Renal cortical epithelial cell (primary cell): ENCODE results near the gene CSMD2. TPM values are rescaled to one million over a fixed set of nuclear protein-coding genes. Genes with fewer than 3 reads are reported as not detected.

Source experiments
- DNase-seq: peaks from one replicate; pipeline ENCODE4 v3.0.0-alpha.2; 2011; ENCODE audit warnings: low read depth
- total RNA-seq: library from RNA; depleted of rRNA; stranded (reverse); fragments of >200 nt; gene quantifications from 2 replicates; pipeline ENCODE4 v1.2.3, GENCODE V29; 2014

The CSMD2 gene
- total RNA-seq, 1 donor from 2014 or later = 0.55 TPM

DNA sequence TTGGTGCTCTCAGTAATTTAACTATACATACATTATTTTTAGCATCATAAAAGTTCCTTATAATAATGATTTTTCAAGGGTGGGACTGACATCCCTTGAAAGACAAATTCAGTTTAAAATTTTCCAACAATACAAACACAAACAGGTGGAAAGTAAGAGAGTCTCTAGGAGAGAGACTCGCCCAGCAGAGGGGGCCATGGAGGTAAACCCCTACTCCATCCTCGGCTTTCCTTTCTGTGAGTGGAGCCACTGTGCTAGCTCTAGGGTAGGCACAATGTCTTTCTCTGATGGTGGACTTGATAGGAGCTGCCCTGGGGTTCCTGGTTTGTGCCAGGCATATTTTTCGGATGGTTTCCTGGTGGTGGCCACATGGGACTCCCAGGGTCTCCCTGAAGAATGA is 8.3 kb downstream of the CSMD2 start:
- no peak for DNase-seq

DNA sequence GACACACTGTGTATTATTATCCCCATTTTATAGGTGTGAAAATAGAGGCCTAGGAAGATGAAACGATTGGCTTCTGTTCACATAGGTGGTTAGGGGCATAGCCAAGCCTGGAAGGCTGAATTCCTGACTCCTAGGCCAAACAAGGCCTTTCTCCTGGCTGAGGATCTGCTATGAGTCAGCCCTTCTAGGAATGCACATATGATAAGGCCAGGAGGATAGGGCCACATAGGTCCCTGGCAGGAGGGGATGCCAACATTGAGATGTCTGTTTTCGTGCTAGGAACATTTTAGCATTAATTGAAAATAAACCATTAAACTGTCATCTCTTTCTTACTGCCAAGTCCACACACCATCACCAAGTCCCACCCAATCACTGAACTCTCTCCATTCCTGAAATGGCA is 9.2 kb downstream of the CSMD2 start:
- DNase-seq = no peak

DNA sequence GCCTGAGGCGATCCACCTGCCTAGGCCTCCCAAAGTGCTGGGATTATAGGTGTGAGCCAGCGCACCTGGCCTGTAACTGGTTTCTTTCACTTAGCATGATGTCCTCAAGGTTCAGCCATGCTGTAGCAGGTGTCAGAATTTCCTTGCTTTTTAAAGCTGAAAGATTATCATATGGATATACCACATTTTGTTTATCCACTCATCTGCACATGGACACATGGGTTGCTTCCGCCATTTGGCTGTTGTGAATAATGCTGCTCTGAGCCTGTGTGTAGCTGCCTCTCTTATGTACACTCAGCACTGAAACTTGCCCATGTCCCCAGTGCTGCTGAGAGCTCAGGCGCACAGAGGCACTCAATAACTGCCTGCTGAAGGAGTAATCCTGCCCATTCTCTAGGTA is 11.8 kb downstream of the CSMD2 start:
- DNase-seq = no peak

DNA sequence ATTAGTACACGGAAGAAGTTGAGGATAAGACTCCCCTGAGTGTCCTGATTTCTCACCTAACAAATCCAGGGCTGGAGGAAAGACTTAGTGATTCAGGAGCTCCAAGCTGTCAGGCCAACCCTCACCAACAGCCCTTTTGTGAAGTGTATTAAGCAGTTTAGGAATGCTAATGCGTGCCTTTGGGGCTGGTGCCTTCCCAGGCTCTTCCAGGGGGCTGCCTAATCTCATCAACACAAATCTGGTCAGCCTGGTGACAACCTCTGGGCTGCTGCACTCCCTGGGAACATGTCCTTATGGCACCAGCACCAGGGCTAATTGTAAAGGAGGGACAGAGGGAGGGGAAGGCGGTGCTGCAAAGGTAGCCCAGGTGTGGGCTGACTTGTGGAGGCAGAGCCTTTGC is 15.5 kb downstream of the CSMD2 start:
- no peak for DNase-seq

DNA sequence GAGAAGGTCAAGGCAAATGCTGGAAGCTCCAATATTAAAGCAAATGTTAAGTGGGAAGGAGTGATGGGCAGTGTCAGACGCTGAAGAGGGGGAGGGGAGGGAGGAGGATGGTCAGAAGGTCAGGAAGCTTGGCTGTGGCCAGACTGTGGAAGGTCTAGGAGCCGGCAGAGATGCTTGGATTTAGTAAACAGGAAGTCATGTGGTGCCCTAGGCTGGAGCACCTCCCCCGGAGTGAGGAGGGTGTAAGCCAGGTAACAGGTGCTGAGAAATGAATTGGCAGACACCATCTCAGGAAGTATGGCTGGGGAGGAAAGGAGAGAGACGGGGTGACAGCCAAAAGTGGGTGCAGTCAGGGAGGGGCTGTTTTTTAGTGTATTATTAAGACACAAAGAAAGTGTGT is 17.7 kb downstream of the CSMD2 start:
- no peak for DNase-seq

DNA sequence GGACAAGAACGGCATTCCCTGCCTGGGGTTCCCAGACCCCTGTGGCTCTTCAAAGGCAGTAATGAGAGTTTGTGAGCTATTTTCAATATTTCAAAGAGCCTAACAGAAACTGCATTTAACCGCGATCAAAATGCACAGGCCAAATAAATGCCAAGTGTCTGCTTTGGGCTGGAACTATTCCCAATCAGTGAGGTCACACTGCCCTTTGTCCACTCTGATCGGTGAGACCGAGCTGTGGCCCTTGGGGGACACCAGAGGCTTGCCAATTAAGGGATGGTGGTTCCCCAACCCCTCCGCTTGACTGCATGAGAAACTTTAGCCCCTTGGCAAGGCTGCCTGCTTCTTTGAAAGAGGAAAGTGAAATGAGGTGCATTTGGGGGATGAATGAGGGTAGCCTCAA is 20.3 kb downstream of the CSMD2 start:
- DNase-seq = no peak

DNA sequence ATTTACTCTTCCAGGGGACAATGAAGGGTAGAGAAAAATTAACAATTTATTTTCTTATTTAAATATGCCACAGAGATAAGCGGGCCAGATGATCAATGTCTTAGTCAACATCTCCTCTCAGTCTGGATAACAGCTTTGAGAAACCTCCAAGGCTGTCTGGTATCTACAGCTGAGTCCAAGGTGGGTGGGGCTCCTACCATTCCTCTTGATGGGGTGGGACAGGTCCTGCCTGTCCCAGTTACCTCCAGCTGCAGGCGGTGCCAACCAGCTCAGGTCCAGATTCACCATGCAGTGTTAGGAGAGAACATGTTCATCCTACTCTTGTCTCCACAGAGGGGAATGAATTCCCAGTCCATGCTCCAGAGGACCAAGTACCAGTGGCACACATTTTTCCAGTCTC is 21.1 kb downstream of the CSMD2 start:
- no peak for DNase-seq

DNA sequence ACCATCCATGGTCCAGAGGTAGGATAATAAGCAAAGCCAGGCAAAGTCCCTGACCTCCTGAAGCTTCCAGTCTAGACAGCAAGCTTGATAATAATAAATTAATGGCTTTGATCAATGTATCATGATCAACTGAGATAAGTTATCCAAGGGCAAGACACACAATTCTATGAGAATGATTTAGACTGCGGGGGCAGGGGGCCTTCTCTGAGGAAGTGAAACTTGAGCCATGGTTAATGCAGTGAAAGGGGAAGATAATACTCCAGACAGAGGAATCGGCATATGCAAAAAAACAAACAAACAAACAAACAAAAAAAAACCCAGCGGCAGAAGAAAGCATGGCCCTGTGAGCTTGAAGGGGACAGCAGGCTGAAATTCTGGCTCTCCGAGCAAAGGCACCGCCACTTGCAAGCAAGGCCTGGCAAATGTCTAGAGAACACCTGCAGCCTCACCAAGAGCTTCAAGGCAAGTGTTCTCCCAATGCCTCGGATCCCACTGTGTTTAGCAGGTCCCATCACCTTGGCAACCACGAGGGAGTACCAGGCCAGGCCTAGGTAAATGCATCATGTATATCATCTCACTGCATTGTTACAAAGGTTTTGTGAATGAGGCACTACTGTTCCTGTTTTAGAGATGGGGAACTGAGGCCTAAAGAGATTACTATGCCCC is 24.9 kb downstream of the CSMD2 start:
- DNase-seq = no peak

DNA sequence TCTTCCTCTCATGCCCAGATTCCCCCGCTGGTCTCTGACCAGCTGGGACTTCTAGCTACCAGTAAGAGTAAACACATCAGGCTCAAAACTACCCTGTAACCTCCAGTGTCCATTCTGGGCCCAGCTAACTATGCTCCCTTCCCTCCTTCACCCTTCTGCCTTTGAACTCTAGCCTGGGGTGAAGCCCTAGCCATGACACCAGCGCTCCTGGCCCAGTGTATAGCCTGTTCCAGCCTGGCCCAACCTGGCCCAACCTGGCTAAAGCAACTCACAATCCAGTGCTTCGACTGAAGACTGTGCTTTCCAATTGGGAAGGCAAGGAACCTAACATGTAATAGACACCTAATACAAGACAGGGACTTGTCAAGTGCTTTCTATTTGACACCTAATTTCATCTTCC is 27.6 kb downstream of the CSMD2 start:
- no peak for DNase-seq

DNA sequence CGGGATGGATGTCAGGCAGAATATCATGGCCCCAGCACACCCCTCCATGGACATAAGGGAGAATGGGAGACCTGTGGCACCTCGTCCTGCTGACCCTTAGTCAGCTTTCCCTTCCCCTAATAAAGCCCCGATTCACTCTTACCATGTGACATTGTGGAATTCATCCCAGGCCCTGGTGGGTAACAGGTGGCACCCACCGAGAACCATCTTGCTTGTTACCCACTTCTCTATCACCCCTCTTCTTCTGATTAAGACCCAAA is 32.9 kb downstream of the CSMD2 start:
- no peak for DNase-seq

DNA sequence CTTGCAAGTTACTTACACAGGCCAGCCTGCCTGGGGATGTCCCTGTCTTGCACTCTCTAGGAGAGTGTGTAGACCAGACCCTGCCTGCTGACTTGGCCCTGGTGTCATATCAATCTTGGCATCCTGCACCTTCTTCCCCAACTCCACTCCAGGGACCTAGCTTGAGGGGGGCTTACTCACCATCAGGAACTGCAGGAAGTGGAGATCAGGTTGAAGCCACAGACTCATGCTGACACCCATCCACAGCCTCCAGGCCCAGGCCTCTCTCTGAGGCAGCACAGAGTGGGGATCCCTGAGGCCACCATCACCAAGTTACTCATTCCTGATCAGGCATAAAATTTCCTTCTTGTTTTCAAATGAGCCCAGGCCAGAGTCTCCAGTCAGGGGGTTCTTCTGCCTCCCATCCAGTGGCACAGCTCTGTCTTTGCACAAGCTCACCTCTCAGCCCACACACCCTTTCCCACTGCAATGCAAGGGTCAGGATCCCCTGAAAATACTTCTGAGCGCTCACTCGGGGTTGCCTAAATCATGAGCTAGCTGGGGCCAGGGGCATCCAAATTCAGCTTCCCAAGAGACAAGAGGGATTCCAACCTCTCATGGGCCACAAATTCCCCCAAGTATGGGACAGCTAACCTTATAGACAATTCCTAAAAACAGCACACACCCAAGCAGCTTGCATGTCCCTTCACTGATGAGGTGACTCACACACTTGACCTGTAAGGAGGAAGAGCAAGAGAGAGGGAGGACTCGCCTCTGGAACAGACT is 33.5 kb downstream of the CSMD2 start:
- DNase-seq = no peak

DNA sequence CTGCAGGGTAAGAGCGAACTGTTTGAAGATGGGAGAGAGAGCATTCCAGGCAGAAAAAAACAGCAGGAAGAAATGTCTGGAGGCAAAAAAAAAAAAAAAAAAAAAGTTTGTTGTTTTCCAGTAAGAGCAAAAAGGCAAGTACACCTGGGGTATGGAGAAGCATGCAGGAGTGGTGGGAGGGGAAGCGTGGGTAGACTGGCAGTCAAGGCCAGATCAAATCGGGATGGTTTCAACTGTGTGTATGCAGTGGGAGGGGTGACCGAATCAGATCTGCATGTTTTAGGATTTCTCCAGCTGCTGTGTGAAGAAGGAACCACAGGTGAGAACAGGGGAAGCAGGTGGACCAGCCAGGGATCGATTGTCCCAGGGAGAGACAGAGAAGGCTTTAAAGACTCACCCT is 34.7 kb downstream of the CSMD2 start:
- DNase-seq = no peak

DNA sequence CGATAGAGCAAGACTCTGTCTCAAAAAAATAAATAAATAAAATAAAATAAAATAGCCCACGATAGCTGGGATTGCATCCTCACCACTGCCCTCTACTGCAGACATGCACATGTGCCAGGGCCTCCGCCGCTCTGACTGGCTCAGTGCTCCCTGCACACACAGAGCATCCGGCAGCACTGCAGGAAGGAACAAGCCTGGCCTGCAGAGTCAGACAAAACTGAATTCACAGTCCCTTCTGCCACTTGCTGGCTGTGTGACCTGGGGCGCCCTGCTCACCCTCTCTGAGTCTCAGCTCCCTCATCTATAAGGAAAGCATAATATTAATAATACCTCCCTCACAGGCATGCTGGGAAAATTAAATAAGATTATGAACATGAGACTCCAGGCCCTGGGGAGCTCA is 35.4 kb downstream of the CSMD2 start:
- DNase-seq = no peak

DNA sequence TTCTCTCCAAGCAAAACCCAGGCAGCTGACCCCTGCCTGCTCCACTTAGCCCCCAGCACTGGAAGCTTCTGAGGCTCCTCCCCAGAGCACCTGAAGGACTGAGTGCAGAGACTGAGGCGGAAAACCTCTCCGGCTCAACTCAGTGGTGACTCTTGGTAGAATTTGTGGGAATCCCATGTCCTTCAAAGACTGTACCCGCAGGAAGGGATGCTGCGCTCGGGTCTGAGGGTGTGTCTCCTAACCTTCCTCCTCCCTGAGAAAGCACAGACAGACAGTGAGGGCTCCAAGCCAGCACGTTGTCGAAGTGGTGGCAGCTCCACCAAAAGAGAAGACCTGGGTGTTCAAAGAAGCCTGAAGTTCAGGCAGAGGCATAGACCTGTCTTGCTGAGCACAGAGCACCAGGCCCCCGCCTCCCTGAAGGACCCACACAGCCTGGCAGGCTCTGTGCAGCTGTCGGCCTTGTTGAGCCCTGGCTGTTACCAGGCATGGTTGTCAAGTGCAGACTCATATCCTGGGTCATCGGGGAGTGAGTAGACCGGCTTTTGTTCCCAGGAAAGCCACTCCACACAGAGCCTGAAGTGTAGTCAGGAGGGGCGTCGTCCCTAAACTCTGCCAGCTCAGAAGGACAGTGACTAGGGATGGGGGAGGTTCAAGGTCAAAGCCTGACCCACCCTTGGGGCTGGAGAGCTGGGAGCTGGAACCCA is 36.7 kb downstream of the CSMD2 start:
- DNase-seq = no peak

DNA sequence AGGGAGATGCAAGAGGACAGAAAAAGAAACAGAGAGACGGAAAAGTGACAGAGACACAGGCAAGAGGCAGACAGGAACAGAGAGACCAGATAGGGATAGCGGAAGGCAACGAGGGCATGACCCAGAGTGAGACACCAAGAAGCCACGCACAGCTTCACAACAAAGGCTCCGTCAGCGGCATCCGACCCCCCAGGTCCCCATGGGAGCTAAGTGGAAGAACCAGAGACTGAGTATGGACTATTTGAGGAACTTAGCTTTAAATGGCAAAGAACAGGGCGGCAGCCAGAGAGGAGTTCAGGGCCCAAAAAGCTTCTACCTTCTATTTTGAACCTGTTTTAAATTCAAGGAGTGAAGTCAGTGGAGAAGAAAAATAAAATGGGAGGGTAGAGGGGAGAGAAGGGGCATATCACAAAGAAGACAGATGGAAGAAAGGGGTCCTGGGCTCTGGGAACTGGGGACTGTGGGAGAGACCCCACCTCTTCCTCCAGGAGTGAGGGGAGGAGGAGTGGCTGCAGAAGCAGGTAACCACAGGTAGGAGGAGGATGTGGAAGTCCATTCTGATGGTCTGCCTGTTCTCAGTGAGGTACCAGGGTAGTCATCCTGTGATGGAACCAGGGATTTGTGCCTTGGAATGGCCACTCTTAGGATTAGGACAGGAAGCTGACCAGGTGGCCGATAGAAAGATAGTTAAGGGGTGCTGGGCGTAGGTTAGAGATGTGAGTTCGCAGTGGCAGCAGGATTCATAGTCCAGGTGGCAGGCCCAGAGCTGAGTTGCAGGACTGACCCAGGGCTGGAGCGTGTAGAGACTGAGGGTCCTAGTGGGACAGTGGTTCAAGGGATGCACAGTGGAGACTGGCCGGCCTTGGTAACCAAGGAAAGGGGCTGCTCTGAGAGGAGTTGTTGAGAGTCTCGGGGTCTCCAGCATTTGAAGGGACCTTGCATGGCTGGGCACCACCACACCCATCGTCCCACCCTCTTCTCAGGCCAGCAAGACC is 37.7 kb downstream of the CSMD2 start:
- no peak for DNase-seq

DNA sequence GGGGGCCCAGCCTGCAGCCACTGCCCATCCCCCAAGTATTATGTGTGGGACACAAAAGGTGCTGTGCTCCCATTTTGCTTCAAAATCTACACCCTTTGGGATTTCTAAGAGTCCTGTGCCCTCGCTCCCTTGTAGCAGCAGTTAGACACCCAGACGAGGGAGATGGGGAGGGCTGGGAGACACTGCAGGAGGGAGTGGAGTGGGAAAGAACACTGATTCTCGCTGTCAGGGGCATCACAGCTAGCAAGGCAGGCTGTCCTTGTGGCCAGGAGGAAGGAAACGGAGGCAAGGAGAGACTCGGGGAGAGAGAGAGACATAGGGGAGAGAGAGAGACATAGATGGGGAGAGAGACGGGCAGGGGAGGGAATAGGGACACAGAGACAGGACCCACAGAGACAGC is 38.5 kb downstream of the CSMD2 start:
- DNase-seq = no peak

DNA sequence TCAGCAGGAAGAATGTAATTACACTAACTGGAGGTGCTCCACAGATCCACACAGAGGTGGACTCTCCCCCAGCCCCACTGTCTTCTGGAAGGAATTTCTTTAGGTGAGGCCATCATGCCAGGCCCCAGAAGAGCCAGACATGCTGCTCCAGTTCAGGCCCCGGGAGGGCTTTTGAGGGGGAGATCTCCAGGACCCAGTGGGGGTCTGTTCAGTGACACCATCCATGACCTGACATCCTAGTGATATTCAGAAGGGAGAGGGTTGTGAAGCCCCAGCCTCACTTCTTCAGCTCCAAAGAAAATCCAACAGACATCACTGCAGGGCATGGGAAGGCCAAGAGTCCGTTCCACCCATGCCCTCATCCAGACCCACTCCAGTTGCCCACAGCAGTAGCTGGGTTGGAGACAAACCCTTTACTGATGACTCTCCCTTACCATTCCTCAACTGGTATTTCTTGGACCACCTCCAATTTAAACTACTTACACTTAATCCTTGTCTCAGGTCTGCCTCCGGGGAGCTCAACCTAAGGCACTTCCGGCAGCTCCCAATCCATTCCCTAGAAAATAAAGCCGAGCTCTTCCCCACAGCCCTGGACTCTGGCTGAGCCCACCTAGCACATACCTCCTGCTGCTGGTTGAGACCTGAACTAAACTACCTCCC is 39.2 kb downstream of the CSMD2 start:
- no peak for DNase-seq

DNA sequence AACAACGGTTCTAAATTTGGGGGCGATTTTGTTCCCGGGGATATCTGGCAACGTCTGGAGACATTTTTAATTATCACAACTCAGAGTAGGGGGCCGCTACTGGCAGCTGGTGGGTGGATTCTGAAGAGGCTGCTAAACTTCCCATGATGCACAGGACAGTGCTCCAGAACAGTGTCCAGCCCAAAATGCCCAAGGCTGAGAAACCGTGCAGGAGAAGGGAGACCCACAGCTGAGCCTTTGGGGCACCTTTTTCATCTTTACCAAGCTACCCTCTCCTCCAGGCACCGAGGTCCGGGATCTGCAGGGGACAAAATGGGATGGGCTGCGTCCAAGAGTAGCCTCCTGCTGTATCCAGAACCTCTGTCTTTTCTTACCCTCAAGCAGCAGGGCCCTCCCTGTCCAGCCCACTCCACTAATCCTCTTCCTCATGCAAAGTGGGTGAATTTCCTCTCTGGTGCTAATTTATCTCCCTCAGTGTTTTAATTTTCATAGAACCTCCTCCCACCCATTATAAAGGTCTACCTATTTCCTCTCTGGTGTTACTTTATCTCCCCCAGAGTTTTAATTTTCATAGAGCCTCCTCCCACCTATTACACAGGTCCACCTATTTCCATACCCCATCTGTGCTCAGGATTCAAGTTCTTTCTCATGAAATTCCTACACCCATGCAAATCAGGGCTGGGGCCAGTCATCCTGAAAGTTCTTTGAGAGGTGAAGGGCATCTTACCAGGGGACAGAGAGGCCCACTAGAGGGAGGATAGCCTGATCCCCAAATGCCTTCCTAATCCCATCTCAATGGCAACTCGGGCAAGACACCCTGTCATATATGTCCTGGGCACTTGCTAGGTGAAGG is 42.7 kb downstream of the CSMD2 start:
- DNase-seq = no peak

DNA sequence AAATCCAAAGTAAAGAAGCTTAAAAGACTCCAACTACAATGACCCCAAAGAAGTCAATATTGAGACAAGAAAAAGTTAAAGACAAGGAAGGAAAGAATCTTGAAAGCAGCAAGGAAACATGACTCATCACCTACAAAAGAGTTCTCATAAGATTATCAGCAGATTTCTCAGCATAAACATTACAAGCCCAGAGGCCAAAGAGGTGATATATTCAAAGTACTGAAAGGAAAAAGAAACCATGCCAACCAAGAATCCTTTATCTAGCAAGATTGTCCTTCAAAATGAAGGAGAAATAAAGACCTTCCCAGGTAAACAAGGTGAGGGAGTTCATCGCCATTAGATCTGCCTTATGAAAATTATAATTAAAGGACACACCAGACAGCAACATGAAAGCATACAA is 49.8 kb downstream of the CSMD2 start:
- DNase-seq = no peak

DNA sequence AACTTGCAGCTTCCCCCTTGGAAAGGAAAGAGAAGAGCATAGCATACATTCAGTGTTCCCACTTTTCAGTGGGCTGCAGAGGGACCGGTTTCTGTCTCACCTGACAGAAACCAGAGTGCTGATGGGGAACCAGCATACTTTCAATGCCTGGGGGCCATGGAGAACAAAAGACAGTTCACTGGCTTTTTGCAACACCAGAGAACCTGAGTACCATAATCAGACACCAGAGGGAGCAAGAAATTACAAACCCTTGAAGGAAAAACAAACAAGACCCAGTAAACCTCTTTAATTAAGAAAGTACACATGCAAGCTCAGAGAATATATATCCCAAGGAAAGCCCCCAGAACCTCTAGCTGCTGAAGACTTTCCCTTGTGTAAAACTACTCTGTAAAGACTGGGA is 51.1 kb downstream of the CSMD2 start:
- peak; percentile 35 for DNase-seq

DNA sequence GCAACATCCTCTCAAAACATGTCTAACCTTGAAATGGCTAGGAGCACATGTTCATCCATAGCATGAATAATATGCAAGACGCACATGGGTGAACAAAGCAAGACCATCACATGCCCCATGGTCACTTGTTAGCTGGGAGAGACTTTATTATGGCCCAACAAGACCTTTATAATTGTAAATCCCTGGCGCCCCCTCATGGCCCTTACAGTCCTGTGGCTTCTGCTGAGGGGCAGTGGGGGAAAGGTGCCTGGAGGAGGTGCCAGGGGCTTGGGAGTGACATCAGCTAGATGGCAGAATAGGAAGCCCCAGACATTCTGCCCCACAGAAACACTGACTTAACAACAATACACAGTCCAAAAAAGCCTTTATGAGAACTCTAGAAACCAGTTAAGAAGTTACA is 51.7 kb downstream of the CSMD2 start:
- no peak for DNase-seq
